ENCODE data around the gene PFDN1.

Gene PFDN1

DNA sequence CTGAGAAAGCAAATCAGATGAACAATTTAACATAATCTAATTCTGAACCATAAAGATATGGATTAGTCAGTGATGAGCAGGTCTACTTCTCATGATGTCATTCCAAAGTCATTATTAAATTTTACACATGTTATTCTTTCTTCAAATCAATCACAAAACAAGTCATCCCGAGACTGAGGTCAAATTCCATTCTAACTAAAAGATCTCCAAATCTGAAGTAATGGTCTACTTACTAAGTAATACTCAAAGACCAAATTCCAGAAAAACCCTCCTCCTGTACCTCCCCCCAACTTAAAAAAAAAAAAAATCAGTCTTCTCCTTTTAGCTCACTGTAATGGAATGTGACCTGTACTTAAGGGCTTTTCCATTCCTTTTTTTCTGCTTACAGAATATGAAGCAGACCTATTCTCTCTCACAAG lies 4.7 kb downstream of the PFDN1 start:
- in situ Hi-C loops (cut with MboI; ENCODE audit: low sequenced_read_pairs), result no loop called here

DNA sequence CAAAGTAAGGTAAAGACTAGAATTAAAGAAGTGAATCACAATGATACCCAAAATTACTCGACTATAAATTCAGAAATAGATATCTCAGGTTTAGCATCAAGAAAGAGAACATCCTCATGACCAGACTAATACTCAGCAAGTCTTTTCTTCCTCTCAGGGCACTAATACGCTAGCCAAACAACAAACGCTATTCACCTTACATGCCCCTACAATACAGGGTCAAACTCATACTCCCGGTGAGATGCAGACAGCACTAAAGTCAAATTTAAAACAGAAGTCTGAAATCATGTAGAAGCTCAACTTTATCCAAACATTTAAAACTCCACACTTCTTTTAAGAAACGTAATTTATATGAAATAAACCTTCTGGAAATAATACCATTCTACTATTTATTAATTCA lies 5.6 kb downstream of the PFDN1 start:
- in situ Hi-C loops (cut with MboI; ENCODE audit: low sequenced_read_pairs), result no loop called here

DNA sequence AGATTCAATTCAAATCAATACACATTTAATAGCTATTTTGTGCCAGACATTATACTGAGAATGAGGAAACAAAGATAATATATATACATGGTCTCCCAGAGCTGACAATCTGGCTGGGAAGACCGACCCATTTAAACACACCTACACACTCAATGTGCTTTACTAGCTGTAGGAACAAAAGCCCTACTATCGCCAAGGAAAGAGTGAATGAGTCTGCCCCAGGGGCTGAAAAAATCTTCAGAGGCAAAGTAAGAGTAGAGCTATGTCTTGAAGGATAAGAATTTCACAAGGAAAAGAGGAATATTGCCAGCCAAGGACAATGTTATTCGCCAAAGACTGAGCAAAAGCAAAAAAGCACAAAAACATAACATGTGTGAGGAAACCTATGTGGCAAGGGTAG lies 6.6 kb downstream of the PFDN1 start:
- in situ Hi-C loops (cut with MboI; ENCODE audit: low sequenced_read_pairs), result no loop called here

DNA sequence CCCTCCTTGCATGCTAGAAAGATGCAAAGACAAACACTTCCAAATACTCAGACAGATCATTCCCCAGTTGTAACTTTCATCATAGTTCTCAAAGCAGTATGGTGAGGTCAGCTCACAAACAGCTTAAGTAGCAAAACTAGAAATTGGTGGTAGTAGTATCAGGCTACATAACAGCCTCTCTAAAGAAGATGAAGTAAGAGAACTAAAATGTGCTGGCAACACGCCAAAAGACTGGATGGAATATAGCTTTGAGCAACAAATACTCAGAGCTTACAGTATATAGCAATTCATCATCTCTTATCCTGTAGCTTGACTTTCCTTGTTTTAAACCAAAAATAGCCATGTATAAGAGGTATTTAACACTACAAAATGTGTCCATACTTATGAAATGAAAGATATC lies 7.5 kb downstream of the PFDN1 start:
- in situ Hi-C loops (cut with MboI; ENCODE audit: low sequenced_read_pairs), result no loop called here

DNA sequence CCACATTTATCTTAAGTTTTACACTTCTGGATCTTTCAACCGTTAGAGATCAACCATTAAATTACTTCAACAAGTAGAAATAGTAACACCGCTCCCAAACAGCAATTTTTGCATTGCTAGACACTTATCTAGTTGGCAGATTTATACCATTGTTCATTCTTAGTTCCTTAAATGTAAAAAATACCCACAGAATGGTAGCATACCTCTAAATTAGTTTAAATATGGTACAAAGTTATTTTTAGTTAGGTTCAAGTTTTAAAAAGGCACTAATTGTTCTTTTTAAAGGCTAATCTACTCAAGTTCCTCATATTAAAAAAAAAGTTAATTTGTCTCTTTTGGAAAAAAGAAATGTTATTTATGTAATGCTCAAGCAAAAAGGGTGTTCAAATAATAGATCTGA lies 8.1 kb downstream of the PFDN1 start:
- in situ Hi-C loops (cut with MboI; ENCODE audit: low sequenced_read_pairs), result no loop called here

DNA sequence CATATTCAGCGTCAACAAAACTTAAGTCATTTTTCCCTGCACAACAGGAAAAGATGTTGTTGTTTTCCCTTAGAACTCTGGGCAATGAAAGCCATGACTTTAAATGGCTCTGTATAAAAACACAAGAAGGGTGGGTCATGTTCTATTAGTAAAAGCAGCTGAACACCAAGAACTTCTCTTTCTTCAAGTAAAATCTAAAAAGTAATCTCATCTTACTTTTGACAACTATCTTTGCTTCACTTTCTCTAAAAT lies 9.1 kb downstream of the PFDN1 start:
- in situ Hi-C loops (cut with MboI; ENCODE audit: low sequenced_read_pairs), result no loop called here

DNA sequence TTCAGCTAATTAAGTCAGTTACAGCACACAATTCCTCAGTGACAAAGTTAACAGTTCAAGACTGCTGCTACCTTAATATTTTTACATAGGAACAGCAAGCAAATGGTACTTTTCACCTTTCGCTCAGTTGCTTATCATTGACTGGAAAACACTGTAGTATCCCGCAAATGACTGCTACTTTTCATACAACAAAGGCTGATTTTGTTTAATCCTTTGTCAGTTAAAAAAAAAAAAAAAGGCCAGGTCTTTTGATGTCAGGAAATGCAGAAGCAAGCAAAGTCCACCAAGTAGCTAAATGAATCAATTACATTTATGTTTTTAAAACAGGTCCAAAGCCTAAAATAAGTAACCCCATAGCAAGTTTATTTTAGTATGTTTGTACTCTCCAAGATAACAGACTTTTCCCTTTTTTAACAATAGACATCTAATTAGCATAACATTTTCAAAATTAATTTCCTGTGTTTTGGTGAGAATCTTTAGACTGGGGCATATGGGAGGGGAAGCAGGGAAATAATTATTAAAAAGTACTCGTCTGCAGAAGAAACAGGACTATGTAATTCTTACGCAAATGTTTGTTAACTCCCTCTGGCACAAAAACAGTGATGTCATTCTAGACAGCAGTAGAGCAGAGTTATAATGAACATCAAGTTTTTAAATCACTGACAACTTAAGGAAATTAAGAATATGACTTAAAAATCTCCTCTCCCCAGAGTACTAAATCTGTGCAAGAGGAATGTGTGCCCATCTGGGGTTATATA lies 9.6 kb downstream of the PFDN1 start:
- in situ Hi-C loops (cut with MboI; ENCODE audit: low sequenced_read_pairs), result no loop called here

DNA sequence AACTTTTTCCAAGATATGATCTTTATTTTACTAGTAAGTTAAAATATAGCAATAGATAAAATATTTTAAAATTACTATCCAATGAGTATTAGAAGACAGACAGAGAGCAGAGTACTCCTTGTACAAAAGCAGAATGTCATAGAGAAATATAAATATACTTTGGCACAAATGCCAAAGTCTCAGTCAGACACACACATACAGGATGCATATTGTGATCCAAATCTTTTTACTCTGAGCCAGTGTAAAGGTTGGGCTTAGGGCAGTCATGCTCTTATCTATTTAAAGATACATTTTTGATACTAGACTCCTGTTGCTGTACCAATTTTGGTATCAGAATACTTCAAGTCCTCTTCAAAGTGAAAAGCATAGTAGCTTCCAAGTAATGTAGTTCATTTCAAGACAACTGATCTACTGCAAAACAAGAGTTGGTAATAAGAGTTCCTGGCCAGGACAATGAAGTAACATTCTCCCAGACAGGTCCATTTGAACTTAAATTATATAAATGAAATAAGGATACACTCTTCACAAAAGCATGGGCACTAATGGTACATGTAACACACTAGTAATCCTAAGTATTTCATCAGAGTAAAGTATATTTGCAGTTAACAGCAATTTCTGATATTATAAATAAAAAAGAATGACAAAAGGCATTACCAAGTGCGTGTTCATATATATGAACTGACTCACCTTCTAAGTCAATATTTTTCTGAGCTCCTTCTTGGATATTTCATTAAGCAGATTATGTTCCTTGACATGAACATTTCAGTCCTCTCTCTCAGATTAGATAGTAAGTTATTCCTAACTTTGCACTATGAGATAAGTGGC lies 10.5 kb downstream of the PFDN1 start:
- in situ Hi-C loops (cut with MboI; ENCODE audit: low sequenced_read_pairs), result no loop called here

DNA sequence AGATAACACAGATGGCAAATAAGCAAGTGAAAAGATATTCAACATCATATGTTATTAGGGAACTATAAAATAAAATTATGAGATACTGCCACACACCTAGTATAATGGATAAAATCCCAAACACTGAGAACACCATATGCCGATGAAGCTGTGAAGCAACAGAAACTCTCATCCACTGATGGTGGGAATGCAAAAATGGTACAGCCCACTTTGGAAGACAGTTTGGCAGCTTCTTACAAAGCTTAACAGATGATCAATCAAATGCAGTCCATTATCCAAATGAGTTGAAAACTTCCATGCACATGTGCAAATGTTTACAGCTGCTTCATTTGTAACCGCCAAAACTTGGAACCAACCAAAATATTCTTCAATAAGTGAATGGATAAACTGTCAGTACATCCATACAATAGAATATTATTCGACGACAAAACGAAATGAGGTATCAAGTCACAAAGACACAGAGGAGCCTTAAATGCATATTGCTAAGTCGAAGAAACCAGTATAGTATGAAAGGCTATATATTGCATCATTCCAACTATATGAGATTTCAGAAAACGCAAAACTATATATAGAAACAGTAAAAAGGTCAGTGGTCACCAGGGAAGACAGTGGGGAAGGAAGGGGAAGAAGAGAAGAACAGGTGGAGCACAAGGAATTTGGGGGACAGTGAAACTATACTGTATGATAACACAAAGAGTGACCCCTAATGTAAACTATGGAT lies 14.9 kb downstream of the PFDN1 start:
- in situ Hi-C loops (cut with MboI; ENCODE audit: low sequenced_read_pairs), result no loop called here

DNA sequence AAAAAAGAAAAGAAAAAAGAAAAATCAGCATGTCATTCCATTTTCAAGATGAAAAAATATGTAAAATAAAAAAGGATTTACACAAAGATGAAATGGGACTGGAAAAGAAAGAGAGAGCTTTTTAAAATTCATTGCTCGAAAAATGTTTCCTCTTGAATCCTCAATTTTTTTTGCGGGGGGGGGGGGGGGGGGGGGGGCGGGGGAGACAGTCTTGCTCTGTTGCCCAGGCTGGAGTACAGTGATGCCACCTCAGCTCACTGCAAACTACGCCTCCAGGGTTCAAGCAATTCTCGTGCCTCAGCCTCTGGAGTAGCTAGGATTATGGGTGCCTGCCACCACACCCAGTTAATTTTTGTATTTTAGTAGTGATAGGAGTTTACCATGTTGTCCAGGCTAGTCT lies 16.5 kb downstream of the PFDN1 start:
- in situ Hi-C loops (cut with MboI; ENCODE audit: low sequenced_read_pairs), result no loop called here

DNA sequence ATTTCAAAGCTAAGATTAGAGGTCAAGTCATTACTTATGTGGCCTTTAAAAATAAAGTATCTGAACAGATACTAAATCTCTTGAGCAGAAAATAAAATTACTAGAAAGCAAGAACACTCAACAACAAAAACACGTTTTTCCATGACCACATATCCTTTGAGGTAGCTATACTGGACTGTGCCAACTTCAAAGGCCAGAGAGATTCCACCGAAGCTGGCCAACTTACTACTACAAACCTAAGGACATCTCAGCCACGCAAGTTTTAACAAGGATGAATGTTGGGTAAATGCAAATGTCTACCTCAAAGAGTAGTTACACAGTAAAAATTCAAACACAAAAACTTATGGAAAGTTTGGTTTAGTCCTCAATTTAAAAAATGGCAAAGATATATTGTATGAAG lies 18.9 kb downstream of the PFDN1 start:
- in situ Hi-C loops (cut with MboI; ENCODE audit: low sequenced_read_pairs), result no loop called here

DNA sequence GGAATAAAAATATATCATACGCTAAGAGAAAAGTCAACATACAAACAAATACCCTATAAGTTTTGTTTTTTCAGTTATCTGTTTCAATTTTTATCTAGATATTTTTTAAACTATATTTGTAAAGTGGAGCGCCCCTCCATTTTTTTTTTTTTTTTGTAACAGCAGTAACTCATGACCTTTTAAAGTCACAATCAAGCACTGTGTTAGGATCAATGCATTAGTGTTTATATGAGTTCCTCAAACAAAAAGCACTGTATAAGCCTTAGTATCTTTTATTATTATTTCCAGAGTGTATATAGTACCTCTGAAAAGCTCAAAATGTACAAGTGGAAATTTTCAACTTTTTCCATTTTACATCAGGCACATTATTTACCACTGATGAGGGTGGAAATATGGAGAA lies 20.6 kb downstream of the PFDN1 start:
- in situ Hi-C loops (cut with MboI; ENCODE audit: low sequenced_read_pairs), result no loop called here

DNA sequence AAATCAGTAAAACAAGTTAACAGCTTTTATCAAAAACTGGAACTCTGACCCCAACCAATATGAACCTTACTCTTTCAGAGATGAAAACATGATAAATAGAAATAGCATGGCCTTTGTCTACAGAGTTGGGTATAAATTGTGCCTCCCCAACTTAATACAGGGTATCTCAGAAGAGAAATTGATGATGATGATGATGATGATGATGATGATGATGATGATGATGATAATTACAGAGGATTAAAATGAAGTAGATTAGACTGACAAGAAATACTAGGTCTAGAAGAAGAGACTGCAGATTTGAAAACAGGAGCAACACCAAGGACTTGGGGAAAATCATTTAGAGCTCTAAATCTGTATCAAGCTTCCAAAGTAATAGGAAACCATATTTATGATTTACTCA lies 27.1 kb downstream of the PFDN1 start:
- in situ Hi-C loops (cut with MboI; ENCODE audit: low sequenced_read_pairs), result no loop called here

DNA sequence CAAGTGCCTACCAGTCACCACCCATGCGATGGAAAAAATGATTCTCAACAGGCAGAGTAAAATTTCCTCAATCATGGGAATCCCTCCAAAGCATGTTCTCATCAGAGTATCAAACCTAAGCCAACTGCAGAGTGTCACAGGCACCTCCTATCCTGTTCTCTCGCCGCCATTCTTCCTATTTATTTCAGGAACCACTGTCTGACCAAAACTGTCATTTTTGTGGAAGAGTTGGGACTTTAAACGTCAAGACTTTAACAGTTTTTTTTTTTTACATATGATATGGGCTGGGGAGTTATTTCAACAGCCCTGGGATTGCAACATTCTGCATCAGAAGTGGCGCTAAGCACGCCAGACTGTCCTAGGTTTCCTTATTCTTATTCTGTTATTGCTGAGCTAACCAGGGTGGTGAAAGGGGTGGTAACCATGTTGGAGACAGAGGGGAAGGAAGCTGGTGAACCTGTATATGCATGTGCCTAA lies 29.5 kb downstream of the PFDN1 start:
- in situ Hi-C loops (cut with MboI; ENCODE audit: low sequenced_read_pairs), result no loop called here

DNA sequence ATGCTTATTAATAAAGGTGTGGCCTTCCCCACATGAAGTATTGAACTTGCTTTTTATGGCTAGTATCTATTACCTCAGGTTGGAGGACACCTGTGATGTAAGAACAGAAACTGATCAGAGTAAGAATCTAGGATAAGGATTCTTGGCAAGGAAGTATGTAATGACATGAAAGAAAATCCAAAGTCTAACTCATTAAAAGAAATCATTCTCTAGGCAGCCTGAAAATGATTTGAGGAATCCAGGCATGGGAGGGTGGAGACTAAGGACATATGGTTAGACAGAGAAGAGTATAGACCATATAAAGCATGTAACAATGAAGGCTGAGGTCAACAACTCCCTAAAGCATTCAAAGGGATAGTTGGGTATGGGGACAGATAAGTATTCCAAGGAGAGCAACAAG lies 32.9 kb downstream of the PFDN1 start:
- in situ Hi-C loops (cut with MboI; ENCODE audit: low sequenced_read_pairs), result no loop called here

DNA sequence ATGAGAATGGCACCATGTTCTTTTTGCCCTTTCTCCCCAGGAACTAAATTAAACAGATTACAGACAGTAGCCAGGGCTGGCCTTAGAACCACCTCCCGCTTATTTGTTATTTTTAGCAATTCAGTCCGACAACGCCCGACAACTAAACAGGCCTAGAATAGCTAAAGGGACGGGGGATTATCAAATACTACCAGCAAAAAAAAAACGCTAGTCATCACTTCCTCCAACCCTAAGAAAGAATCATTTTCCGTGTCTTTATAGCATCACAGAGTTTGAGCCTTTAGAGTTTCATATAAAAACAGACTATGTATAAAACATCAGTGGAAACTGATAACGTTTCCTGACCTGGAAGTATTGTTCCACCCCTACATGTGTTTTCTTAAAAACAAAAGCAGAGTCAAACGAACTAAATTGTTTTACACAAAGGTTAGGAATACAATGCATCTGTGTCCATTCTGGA lies 35.3 kb downstream of the PFDN1 start:
- in situ Hi-C loops (cut with MboI; ENCODE audit: low sequenced_read_pairs), result no loop called here

DNA sequence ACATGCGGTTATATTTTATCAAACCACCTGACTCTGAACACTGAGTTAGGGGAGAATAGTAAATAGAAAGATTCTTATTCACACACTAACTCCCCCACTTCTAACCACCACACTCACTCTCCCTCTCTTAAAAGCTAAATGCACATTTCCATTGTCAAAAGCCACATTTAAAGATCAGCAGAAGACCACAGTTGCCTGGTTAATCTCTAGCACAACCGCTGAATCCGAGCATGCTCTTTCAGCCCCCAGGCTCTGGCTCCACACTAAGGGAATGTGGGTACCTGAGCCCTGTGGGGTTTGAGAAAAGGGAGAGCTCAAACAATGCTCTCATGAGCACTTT lies 35.7 kb downstream of the PFDN1 start:
- in situ Hi-C loops (cut with MboI; ENCODE audit: low sequenced_read_pairs), result no loop called here

DNA sequence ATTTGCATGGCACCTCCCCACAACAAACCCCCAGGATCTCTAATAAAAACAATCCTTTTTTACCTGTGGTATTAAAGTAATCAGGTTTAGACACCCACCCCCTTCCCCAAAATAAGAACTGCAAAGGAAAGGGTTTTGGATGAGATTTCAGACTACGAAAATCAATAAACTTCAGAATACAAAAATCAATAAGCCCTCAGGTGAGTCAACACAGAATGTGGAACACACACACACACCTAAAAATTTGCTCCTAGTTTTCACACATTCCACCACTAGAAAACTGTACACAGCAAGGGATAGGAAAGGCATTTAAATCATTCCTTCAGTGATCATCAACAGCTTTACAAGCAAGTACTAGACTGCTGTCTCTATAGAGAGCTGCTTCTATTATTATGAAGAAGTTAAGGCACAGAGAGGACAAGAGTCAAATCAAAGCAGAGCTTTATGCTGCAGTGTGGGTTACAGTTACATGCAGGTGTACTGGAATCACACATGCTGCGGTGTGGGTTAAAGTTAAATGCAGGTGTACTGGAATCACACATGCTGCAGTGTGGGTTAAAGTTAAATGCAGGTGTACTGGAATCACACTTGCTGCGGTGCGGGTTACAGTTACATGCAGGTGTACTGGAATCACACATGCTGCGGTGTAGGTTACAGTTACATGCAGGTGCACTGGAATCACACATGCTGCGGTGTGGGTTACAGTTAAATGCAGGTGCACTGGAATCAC lies 36.3 kb downstream of the PFDN1 start:
- in situ Hi-C loops (cut with MboI; ENCODE audit: low sequenced_read_pairs), result no loop called here

DNA sequence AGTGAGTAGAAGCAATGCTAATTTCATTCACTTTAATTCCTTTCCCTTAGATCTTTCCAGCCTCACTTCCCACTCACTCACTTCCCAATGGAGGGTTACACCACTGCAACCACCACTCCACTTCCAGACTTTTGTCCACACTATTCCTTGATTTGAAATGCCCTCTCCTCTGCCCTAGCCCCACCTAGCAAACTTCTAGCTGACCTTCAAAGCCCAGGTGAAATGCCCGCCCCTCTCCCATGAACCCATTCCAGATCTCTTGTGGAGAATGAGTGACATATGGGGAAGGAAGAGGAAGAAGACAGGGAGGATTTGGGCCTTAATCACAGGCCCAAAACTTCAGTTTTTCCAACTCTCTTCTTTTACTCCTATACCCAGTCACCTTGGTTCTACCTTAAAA lies 37.1 kb downstream of the PFDN1 start:
- in situ Hi-C loops (cut with MboI; ENCODE audit: low sequenced_read_pairs), result no loop called here

DNA sequence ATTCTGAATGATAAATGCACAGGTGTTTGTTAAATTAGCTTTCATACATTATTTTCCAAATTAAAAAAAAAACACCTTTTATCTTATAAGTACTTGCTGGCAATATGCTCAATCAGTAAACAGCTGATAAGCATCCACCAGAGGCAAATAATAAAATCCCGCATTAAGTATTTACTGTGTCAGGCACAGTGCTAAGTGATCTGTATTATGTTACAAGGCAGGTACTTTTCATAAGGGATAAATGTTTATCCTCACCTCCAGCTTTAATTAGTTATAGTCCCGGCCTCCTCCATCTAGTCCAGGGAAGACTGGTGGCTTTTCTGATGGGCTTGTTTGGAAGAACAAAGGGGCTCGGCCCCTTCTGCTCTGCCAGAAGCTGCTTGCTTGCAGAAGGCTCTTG lies 40.1 kb downstream of the PFDN1 start:
- in situ Hi-C loops (cut with MboI; ENCODE audit: low sequenced_read_pairs), result no loop called here

DNA sequence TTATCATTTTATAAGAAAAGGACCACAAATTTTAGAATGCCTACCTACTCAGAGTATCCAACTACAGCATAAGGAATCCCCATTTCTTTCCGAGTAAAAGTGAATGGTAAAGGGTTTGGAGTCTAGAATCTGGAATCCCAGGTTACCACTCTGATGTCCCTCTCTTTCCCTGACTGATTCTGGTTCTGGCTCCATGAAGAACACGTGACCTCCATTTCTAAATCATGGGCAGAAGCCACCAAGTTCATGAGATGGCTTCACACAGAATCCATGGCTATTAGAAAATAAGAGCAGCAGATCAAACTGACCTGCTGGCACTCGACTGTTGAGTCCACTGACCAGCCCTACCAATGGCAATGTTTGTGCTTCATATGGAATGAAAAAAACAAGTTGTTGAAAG lies 40.7 kb downstream of the PFDN1 start:
- in situ Hi-C loops (cut with MboI; ENCODE audit: low sequenced_read_pairs), result no loop called here

All from HL-60/S4 treated with retinoic acid at 250 ng/mL for 4 days and 3 days (cell line).